NCI-H187 treated with DMSO at 0.1 percent for 48 hours (cell line): ENCODE measurements around the gene MACROH2A1.

Experiments used
- DNase-seq: peaks from one replicate; lab custom pipeline; 2025; lab: John Stamatoyannopoulos, UW

The MACROH2A1 gene

GRCh38 chr5:135313946-135314345, 85.1 kb downstream of the MACROH2A1 start:
- no peak for DNase-seq

DNA sequence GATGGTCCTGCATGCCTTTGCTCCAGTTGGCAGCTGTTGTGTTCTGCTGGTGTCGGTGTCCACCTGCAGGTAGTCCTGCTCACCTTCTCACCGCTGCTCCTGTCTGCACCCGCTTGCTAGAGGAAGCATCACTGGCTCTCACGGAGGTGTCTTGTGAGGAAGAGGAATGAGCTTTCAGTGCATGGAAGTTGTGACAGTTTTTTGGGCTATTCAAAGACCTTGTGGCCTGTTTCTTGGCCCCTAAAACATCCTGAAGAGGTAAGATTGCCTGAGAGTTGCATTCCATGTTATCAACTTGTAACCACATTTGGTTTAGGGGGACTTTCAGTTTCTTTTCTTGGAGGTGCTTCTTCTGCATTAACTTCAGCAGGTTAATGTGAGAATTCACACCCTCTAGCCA, 85.6 kb downstream of the MACROH2A1 start:
- DNase-seq, result no peak

DNA sequence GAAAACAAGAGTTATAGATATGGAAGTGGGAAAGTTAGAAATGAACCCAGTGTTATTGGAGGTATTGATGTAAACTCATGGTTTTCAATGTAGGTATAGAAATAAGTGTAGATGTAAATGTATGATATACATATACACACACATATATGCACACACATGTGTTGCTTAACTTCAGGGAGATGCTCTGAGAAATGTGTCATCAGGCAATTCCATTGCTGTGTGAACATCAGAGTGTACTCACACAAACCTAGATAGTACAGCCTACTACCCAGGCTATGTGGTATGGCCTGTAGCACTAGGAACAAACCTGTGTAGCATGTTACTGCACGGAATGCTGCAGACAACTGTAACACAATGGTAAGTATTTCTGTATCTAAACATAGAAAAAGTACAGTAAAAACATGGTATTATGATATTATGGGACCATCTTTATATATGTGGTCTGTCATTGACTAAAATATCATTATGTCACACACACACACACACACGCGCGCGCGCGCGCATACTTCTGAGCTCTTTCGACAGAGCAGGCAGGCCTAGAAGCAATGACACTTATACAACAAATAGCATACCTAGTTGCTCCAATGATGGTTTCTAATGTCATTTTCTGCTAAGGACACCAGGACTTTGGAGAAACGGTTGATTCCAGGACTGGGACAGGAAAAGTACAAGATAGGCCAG, 86.6 kb downstream of the MACROH2A1 start:
- no peak for DNase-seq

GRCh38 chr5:135310328-135310989, 88.6 kb downstream of the MACROH2A1 start:
- no peak for DNase-seq

DNA sequence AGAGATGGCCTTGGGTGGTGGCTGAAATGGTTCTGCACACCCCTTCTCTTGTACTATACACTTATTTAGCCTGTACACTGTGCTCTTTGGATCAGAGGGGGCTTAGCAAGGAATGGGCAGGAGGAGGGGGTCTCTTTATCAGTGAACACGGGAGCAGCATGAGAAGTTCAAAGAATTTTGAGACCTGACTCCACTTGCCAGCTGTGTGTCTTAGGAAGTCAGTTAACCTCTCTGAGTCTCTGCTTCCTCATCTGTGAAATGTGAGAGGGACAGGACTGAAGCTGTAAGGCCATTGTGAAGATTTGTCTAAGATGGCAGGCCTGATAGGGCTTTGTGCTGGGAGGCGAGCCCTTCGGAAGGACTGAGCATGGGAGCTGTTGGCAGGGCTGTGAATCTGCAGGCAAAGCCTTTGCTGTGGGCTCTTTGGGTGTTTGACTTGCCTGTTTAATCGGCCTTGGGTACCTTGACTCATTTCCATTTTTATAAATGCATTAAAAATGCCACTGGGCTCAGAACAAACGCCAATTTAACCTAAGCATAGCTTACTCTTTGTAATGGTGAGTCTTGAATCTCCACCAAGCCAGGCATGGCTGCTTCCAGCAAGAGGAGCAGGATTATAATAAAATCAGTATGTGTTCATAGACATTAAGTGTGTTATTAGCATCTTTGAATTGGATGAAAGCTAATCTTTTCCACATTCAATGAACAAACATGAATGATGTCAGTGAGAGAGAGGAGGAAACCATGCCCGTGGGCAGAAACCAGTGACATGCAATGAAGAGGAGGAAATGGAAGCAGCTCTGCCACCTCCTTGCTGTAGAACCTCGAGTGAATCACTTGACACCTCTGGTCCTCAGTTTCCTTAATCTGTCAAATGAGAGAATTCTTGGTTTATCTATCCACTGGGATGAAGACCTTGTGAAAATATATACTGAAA, 89.4 kb downstream of the MACROH2A1 start:
- DNase-seq, result no peak

DNA sequence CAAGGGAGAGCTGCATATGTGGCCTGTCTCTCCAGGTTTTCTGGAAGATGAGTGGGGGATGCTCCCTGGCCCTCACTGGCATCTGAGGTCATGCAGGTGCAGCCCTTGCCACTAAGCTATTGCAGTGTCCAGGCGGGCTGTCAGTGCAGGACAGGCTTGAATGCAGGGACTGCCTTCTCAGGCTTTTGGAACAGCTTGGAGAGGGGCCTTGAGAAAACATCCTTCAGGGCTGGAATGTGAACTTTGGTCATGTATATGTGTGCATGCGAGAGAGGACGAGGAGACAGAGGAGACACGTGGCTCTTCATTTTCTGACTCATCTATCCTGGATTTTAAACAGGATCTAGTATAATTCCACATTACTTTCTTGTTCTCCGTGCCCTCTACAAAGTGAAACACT, 90.3 kb downstream of the MACROH2A1 start:
- no peak for DNase-seq

GRCh38 chr5:135308245-135308644, 90.8 kb downstream of the MACROH2A1 start:
- DNase-seq, result no peak

GRCh38 chr5:135307143-135307903, 91.7 kb downstream of the MACROH2A1 start:
- no peak for DNase-seq

DNA sequence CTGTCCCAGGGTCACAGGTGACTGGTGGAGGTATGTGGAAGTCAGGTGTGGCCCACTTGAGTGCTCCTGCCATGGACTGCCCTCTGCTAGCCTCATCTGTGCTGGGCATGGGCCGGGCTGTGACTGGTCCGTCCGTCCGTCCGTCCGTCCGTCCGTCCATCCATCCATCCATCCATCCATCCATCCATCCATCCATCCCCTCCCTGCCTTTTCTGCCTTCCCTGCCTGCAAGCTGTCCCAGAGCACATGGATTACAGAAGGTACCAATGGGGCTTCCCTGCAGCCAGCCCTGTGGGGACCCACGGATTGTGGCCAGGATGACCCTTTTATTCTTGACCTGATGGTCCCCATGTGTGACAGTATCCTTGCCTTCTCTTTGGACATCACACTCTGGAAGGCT, 92.5 kb downstream of the MACROH2A1 start:
- DNase-seq, result no peak

- DNase-seq, result no peak
Measured at GRCh38 chr5:135304352-135305221, 94.4 kb downstream of the MACROH2A1 start.

- no peak for DNase-seq
Measured at GRCh38 chr5:135303582-135304173, 95.4 kb downstream of the MACROH2A1 start.

GRCh38 chr5:135296900-135297816, 101.9 kb downstream of the MACROH2A1 start:
- DNase-seq, result no peak

- DNase-seq, result no peak
Measured at GRCh38 chr5:135295852-135296251, 103.2 kb downstream of the MACROH2A1 start.

- no peak for DNase-seq
Measured at GRCh38 chr5:135294793-135295192, 104.2 kb downstream of the MACROH2A1 start.

DNA sequence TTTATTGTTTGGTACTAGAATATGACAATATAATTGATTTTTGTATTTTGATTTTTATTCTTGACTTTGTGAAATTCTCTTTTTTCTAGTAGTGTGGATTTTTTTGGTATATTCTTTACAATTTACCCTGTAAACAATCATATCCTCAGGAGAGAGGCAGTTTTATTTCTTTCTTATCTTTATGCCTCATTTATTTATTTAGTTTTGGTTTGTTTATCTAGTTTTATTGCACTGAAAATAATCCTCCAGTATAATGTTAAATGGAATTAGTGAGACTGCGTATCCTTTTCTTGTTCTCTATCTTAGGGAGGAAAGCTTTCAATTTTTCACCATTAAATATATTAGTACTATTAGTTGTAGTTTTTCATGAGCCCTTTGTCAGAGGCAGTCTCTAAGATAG, 109.4 kb downstream of the MACROH2A1 start:
- DNase-seq, result no peak

DNA sequence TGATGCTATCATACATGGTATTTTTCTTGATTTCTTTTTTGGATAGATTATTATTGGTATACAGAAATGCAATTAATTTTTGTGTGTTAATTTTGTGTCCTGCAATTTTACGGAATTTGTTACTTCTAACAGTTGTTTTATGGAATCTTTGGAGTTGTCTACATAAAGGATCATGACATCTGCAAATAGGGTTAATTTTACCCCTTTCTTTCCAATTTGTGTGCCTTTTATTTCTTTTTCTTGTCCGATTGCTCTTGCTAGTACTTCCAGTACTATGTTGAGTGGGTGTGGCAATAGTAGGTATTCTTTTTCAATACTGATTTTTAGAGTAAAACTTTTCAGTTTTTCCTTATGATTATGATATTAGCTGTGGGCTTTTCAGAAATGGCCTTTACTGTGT, 111.5 kb downstream of the MACROH2A1 start:
- no peak for DNase-seq
